Measurements from ENCODE around the gene DEPDC5.
"Not testable (repeated sequence)": the region's sequence is repeated elsewhere in the genome, so short reads cannot be mapped to it uniquely, and the experiment has no call there.

DEPDC5 gene

GRCh38 chr22:31753634-31754501, at the start of gene DEPDC5:
Gene DEPDC5, plus strand, starts transcription at chr22:31754019. Its CDS starts 903 bp downstream, at chr22:31754922.
- DNase-seq: peak; percentile 97

GRCh38 chr22:31707519-31707918, 46.3 kb upstream of the DEPDC5 start:
- DNase-seq: no peak

GRCh38 chr22:31711226-31711625, 42.6 kb upstream of the DEPDC5 start:
- DNase-seq: not testable (repeated sequence)

DNA sequence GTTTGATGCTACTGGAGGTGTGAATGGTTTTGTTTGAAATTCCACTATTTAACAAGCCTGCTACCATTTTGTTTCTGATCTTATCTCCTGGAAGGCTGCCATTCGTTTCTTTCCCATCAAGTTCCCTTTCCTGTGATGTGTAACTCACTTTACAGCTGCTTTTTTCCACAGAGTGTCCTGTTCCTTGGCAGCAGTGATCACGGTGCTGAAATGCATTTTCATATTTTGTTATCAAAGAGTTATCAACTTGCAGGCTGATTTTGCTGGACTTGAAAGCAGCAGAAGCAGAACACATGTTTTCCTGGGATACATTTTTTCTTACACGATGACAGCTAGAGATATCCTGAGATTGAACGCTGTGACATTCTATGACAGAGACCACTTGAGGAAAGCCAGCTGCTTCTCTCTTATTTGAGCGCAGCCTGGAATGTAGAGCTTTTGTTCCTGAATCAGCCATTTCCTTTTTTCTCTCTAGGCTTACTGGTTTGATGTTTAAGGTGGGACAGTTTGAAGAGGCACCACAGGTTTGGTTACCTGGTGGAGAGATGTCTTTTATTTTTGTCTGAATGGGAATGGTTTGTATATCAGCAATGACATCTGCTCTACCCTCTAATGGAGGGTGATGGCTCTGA, 38.6 kb upstream of the DEPDC5 start:
- no peak for DNase-seq

DNA sequence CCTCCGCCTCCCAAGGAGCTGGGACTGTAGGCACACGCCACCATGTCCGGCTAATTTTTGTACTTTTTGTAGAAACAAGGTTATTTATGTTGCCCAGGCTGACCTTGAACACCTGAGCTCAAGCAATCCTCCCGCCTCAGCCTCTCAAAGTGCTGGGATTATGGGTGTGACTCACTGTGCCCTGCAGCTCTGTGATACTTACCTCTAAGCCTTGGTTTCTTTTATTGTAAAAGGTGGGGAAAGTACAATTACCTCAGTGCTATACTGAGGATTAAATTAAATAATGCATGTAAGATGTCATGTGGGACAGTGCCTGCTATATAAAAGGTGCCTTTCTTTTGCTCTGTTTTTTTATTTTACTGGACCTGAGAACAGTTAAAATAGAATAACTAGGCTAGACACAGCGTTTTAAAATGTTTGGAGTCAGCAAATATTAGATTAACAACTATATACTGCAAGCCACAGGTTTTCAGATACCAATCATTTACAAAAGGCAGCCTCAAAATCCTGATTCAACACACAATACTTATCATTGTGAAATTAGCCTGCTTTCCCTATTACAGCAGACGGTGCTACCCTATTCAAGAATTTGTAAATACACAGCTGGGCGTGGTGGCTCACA, 33.9 kb upstream of the DEPDC5 start:
- no peak for DNase-seq

DNA sequence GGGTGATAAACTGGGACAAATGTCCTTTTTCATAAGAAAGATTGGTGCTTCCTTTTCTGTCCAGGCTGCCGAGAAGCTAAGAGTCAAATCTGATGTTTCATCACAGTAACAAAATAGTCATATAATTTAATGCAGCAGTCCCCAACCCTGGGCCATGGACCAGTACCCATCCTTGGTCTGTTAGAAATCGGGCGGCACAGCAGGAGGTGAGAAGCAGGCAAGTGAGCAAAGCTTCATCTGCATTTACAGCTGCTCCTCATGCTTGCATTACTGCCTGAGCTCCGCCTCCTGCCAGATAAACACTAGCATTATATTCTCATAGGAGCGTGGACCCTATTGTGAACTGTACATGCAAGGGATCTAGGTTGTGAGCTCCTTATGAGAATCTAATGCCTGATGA, 30.1 kb upstream of the DEPDC5 start:
- DNase-seq: no peak

DNA sequence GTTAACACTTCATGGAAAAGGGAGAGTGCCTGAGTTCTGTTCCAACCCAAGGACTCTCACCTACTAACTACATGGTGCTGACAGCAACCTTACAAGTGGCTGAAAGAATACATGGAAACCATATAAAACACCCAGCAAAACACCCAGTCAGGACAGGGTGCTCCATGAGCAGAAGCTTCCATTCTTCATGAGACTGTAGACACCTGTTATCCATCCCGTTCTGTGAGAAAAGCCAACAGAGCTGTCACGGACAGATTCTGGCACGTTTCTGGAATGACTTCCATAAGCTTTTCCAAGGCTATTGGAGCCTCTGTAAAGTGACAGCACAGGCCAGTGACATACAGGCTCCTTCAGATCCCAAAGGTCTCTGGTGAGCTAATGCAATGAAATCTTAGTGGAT, 27.1 kb upstream of the DEPDC5 start:
- DNase-seq: no peak

- DNase-seq: no peak
Observed at GRCh38 chr22:31728857-31729256, 25.0 kb upstream of the DEPDC5 start.

GRCh38 chr22:31730344-31730711, 23.5 kb upstream of the DEPDC5 start:
- no peak for DNase-seq

DNA sequence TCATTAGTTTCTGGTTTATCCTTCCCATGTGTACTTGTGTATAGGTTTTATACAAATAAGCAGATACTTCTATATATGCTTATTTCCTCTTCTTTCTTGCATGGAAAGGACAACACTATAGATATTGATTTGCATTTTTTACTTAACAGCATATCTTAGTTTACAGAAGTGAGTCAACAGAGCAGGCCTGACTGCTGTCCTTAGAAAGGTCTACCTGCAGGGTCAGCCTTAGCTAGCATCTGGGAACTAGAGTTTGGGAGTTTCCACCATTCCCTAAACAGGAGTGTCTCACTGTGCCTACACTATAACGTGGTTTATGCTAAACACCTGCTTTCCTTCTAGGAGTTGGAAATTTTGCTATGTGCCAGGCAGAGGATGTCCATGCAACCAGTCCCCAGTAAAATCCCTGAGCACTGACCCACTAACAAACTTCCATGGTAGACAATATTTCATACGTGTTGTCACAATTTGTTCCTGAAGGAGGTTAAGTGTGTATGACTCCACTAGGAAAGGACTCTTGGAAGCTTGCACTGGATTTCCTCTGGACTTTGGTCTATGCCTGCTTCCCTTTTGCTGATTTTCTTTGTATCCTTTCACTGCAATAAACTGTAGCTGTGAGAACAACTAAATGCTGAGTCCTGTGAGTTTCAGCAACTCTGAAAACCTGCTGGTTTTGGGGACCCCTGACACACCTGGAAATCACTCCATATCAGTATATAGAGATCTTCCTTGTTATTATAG, 21.6 kb upstream of the DEPDC5 start:
- DNase-seq: no peak

- DNase-seq: no peak
Observed at GRCh38 chr22:31733580-31734079, 20.2 kb upstream of the DEPDC5 start.

DNA sequence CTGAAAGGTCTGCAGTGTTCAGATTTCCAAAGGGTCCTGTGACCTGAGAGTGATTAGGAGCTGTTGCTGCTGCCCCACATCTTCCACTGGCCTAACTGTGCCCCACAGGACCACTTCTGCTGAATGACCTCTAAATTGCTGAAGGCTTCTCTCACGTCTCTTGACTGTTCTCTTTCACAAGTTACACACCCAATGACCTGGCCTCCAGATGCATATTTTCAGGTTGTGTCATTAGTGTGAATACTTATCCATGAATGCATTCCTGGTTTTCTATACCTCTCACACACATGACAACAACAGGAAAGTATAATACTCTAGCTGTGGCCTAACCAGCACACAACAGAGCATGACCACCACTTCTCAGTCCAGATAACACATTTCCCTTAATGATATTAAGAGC, 19.3 kb upstream of the DEPDC5 start:
- DNase-seq: no peak

- no peak for DNase-seq
Observed at GRCh38 chr22:31736458-31736857, 17.4 kb upstream of the DEPDC5 start.

DNA sequence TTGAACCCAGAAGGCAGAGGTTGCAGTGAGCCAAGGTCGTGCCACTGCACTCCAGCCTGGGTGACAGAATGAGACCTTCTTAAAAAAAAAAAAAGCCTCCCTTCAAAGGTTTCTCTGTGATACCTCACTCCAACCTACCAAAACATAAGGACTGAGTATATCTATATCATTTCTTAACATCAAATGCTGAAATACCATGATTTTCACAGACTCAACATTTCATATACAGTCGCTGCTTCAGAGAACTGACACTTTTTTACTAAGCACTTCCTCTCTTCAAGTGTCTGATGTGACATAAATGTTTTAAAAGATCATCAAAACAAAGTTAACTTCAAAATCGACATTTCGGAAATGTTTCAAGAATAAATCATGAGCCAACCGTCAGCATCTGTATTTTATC, 15.9 kb upstream of the DEPDC5 start:
- DNase-seq: no peak

DNA sequence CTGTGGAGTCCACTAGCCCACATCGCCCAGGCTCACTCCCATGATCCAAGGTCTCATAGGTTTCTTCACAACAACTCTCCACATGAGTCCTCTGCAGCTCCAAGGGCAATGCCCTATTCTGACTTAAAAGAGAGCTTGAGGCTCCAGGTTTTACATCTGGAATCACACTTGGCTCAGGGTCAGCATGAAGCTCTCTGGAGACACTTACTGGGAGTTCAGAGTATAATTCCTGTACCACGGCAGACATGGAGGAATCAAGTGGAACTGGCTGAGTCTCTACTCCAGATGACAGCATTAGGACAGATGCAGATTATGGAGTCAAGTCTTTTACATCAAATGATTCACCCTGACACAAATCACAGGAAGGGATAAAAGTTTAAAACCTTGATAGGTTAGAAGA, 15.3 kb upstream of the DEPDC5 start:
- no peak for DNase-seq

- DNase-seq: no peak
Observed at GRCh38 chr22:31739795-31740201, 14.0 kb upstream of the DEPDC5 start.

DNA sequence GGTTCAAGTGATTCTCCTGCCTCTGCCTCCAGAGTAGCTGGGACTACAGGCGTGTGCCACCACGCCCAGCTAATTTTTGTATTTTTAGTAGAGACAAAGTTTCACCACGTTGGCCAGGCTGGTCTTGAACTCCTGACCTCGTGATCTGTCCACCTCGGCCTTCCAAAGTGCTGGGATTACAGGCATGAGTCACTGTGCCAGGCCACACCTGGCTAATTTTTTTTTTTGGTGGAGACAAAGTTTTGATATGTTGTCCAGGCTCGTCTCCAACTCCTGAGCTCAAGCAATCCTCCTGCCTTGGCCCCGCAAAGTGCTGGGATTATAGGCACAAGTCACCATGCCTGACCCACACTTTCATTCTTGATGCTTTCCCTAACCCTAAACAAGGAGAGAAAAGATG, 13.5 kb upstream of the DEPDC5 start:
- DNase-seq: not testable (repeated sequence)

DNA sequence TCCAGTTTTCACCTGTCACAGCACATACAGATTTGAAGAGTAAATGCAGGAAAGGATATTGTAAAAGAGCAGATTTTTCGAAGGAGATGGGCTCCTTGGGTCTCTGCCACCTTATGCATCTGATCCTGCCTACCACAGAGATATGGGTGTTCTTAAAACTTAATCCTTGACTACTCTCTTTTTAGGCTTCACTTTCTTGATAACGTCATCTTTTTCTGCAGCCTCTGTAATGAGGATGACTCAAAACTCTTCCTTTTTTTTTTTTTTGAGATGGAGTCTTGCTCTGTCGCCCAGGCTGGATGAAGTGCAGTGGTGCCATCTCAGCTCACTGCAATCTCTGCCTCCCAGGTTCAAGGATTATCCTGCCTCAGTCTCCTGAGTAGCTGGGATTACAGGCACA, 11.7 kb upstream of the DEPDC5 start:
- no peak for DNase-seq

DNA sequence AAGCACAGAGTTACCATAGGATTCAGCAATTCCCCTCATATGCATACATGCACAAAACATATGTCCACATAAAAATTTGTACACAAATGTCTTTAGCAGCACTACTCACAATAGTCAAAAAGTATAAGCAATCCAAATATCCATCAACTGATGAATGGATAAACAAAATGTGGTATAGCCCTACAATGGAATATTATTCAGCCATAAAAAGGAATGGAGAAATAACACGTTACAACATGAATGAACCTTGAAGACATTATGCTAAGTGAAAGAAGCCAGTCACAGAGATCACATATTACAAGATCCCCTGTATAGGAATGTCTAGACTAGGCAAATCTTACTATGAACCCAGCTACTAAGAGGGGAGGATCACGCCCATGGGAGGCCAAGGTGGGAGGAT, 11.1 kb upstream of the DEPDC5 start:
- DNase-seq: no peak

- DNase-seq: no peak
Observed at GRCh38 chr22:31743871-31744270, 9.9 kb upstream of the DEPDC5 start.

- DNase-seq: no peak
Observed at GRCh38 chr22:31747441-31747840, 6.4 kb upstream of the DEPDC5 start.

DNA sequence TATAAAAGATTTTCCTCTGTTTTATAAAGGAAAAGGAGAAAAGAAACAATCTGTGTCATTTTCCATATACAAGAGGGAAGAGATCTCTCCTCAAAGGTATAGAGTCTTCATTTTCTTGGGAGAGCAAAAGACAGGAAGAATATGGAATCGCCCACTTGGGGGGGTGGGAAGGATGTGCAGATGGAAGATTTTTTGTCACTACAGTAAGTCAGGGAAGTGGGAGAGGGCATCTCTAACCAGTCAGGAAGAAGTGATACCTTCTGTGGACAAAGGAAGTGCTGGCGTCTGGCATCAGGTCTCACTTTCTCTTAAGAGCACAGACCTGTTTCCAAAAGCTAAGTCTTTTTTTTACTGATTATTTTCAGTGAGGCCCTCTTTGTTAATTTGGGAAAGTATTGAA, 5.3 kb upstream of the DEPDC5 start:
- DNase-seq: peak; percentile 6
